ENCODE data around the gene GRN. TPM values are rescaled to one million over a fixed set of nuclear protein-coding genes. Genes with fewer than 3 reads are reported as not detected.

Gene GRN
- total and polyA plus RNA-seq, 2 of the 13 experiments (the other 11 are each of a cell fraction or from before 2014, with no cell fraction given): 86.6 to 143 TPM

DNA sequence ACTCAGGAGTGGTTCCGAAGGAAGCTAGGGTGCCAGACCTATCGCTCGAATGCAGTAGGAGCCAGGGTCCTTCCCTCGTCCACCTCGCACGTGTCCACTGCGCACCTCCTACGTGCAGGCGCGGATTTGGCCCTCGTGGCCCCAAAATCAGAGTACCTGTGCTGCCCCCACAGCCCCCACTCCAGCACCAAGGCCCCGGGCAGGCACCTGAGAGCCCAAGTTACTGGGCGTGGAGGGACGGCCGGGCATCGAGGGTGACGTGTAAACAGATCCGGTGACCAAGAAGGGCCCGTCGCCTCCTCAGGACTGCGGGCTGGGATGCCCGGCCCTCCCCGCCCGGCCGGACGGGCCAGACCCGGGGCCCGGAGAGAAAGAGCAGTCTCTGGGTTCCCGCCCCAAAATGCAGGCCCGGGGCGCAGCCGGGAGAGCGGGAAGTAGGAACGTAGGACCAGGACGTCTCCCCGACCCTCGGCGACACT, 21.0 kb upstream of the GRN start (continued):
- TF ChIP-seq, protein P1, sequence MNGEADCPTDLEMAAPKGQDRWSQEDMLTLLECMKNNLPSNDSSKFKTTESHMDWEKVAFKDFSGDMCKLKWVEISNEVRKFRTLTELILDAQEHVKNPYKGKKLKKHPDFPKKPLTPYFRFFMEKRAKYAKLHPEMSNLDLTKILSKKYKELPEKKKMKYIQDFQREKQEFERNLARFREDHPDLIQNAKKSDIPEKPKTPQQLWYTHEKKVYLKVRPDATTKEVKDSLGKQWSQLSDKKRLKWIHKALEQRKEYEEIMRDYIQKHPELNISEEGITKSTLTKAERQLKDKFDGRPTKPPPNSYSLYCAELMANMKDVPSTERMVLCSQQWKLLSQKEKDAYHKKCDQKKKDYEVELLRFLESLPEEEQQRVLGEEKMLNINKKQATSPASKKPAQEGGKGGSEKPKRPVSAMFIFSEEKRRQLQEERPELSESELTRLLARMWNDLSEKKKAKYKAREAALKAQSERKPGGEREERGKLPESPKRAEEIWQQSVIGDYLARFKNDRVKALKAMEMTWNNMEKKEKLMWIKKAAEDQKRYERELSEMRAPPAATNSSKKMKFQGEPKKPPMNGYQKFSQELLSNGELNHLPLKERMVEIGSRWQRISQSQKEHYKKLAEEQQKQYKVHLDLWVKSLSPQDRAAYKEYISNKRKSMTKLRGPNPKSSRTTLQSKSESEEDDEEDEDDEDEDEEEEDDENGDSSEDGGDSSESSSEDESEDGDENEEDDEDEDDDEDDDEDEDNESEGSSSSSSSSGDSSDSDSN (CRISPR knock-in tag; IDR thresholded peaks at IDR 0.05): peak; percentile 87; the same call in 1 of the 2 replicates
- TF ChIP-seq KLF15 (CRISPR knock-in tag; IDR thresholded peaks at IDR 0.05; ENCODE audit: borderline replicate concordance): 0 out of 2 replicates have a peak, but pooled peaks have one; percentile 65
- TF ChIP-seq SOX13 (IDR thresholded peaks at IDR 0.05): no peak
- TF ChIP-seq SOX13 (CRISPR knock-in tag; conservative IDR thresholded peaks at IDR 0.05 in 1 of 2, IDR thresholded peaks at IDR 0.05 in 1 of 2): no peak
- TF ChIP-seq ZNF17 (CRISPR knock-in tag; IDR thresholded peaks at IDR 0.05): peak; percentile 62; the same call in 1 of the 2 replicates
- peak; percentile 70; the same call in 1 of the 2 replicates for TF ChIP-seq NRL (CRISPR knock-in tag; IDR thresholded peaks at IDR 0.05; ENCODE audit: borderline replicate concordance)
- no peak for TF ChIP-seq ARNTL (CRISPR knock-in tag; IDR thresholded peaks at IDR 0.05)
- TF ChIP-seq KDM4B (CRISPR knock-in tag; IDR thresholded peaks at IDR 0.05): peak; percentile 74; the same call in 1 of the 2 replicates
- no peak for TF ChIP-seq MXI1 (IDR thresholded peaks at IDR 0.05; ENCODE audit: borderline replicate concordance, low read depth, low read length)
- 0 out of 2 replicates have a peak, but pooled peaks have one; percentile 30 for TF ChIP-seq KLF11 (CRISPR knock-in tag; IDR thresholded peaks at IDR 0.05)
- TF ChIP-seq ZBTB3 (CRISPR knock-in tag; IDR thresholded peaks at IDR 0.05; ENCODE audit: borderline replicate concordance, low read depth): peak; percentile 39; the same call in 1 of the 2 replicates
- TF ChIP-seq ZNF501 (CRISPR knock-in tag; IDR thresholded peaks at IDR 0.05): peak; percentile 87
- TF ChIP-seq PCBP1 (IDR thresholded peaks at IDR 0.05; ENCODE audit: borderline replicate concordance, low read depth, low read length): no peak
- TF ChIP-seq, protein P2, sequence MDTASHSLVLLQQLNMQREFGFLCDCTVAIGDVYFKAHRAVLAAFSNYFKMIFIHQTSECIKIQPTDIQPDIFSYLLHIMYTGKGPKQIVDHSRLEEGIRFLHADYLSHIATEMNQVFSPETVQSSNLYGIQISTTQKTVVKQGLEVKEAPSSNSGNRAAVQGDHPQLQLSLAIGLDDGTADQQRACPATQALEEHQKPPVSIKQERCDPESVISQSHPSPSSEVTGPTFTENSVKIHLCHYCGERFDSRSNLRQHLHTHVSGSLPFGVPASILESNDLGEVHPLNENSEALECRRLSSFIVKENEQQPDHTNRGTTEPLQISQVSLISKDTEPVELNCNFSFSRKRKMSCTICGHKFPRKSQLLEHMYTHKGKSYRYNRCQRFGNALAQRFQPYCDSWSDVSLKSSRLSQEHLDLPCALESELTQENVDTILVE (CRISPR knock-in tag; IDR thresholded peaks at IDR 0.05): 0 out of 2 replicates have a peak, but pooled peaks have one; percentile 10
- TF ChIP-seq POLR2A (IDR thresholded peaks at IDR 0.05; ENCODE audit: insufficient read depth in 1 of 2, low read depth in 2 of 2, low read length in 2 of 2): no peak
- peak; percentile 17; the same call in 1 of the 2 replicates for TF ChIP-seq KDM2A (CRISPR knock-in tag; IDR thresholded peaks at IDR 0.05; ENCODE audit: borderline replicate concordance, low read depth)
- TF ChIP-seq NONO (IDR thresholded peaks at IDR 0.05): no peak
- TF ChIP-seq NONO (CRISPR knock-in tag; conservative IDR thresholded peaks at IDR 0.05): 0 out of 2 replicates have a peak, but pooled peaks have one; percentile 10
- peak; percentile 14; the same call in 1 of the 2 replicates for TF ChIP-seq MXD4 (CRISPR knock-in tag; IDR thresholded peaks at IDR 0.05)
- TF ChIP-seq MED13 (CRISPR knock-in tag; IDR thresholded peaks at IDR 0.05): peak; percentile 34; the same call in 1 of the 2 replicates
- TF ChIP-seq GLI4 (CRISPR knock-in tag; IDR thresholded peaks at IDR 0.05; ENCODE audit: borderline replicate concordance): peak; percentile 84; the same call in 1 of the 2 replicates
- no peak for TF ChIP-seq IKZF1 (IDR thresholded peaks at IDR 0.05)
- peak; percentile 51; the same call in 1 of the 2 replicates for TF ChIP-seq KDM5B (CRISPR knock-in tag; IDR thresholded peaks at IDR 0.05; ENCODE audit: borderline replicate concordance)
- no peak for TF ChIP-seq MYNN (CRISPR knock-in tag; IDR thresholded peaks at IDR 0.05; ENCODE audit: low read depth)
- peak; percentile 54; the same call in 1 of the 2 replicates for TF ChIP-seq MEF2D (CRISPR knock-in tag; IDR thresholded peaks at IDR 0.05)
- TF ChIP-seq ZC3H13 (CRISPR knock-in tag; IDR thresholded peaks at IDR 0.05): peak; percentile 54; the same call in 1 of the 2 replicates
